Measurements from ENCODE around the gene SLIT3.

The SLIT3 gene

GRCh38 chr5:169248550-169248949, 52.4 kb downstream of the SLIT3 start:
- TF ChIP-seq CTCF (IDR thresholded peaks at IDR 0.05; ENCODE audit: insufficient read depth, low read length, poor library complexity, severe bottlenecking), result no peak
- Histone ChIP-seq H3K4me3 (replicated peaks; ENCODE audit: low read depth, low read length) (no peak overlapping the region), H3K36me3 (ENCODE audit: control insufficient read depth, insufficient read depth, low read length) (no peaks in the 10 kb centered on the region), H3K27me3 (replicated peaks; ENCODE audit: control insufficient read depth, insufficient read depth, low read length) (peaks cover 1% of the 10 kb centered on the region; the same call in 1 of the 2 replicates)
- DNase-seq (ENCODE audit: extremely low read depth, insufficient read length), result no peak

GRCh38 chr5:169244812-169245211, 56.1 kb downstream of the SLIT3 start:
- no peak for DNase-seq (ENCODE audit: extremely low read depth, insufficient read length)
- no peaks in the 10 kb centered on the region; the same call in 1 of the 2 replicates for H3K27me3 ChIP-seq (replicated peaks; ENCODE audit: control insufficient read depth, insufficient read depth, low read length)
- no peaks in the 10 kb centered on the region for H3K36me3 ChIP-seq (ENCODE audit: control insufficient read depth, insufficient read depth, low read length)
- H3K4me3 ChIP-seq (replicated peaks; ENCODE audit: low read depth, low read length), result no peak overlapping the region
- no peak for TF ChIP-seq CTCF (IDR thresholded peaks at IDR 0.05; ENCODE audit: insufficient read depth, low read length, poor library complexity, severe bottlenecking)

- Histone ChIP-seq H3K36me3 (ENCODE audit: control insufficient read depth, insufficient read depth, low read length) (no peaks in the 10 kb centered on the region), H3K4me3 (replicated peaks; ENCODE audit: low read depth, low read length) (no peak overlapping the region), H3K27me3 (replicated peaks; ENCODE audit: control insufficient read depth, insufficient read depth, low read length) (no peaks in the 10 kb centered on the region; the same call in 1 of the 2 replicates)
- DNase-seq (ENCODE audit: extremely low read depth, insufficient read length), result no peak
- TF ChIP-seq CTCF (IDR thresholded peaks at IDR 0.05; ENCODE audit: insufficient read depth, low read length, poor library complexity, severe bottlenecking), result no peak
Measured at GRCh38 chr5:169243651-169244422, 57.1 kb downstream of the SLIT3 start.

- no peak for TF ChIP-seq CTCF (IDR thresholded peaks at IDR 0.05; ENCODE audit: insufficient read depth, low read length, poor library complexity, severe bottlenecking)
- Histone ChIP-seq H3K27me3 (replicated peaks; ENCODE audit: control insufficient read depth, insufficient read depth, low read length) (no peaks in the 10 kb centered on the region; the same call in 1 of the 2 replicates), H3K36me3 (ENCODE audit: control insufficient read depth, insufficient read depth, low read length) (no peaks in the 10 kb centered on the region), H3K4me3 (replicated peaks; ENCODE audit: low read depth, low read length) (no peak overlapping the region)
- DNase-seq (ENCODE audit: extremely low read depth, insufficient read length), result no peak
Measured at GRCh38 chr5:169242849-169243186, 58.1 kb downstream of the SLIT3 start.

GRCh38 chr5:169242175-169242848, 58.6 kb downstream of the SLIT3 start:
- DNase-seq (ENCODE audit: extremely low read depth, insufficient read length), result no peak
- H3K4me3 ChIP-seq (replicated peaks; ENCODE audit: low read depth, low read length), result no peak overlapping the region
- no peaks in the 10 kb centered on the region; the same call in 1 of the 2 replicates for H3K27me3 ChIP-seq (replicated peaks; ENCODE audit: control insufficient read depth, insufficient read depth, low read length)
- no peak for TF ChIP-seq CTCF (IDR thresholded peaks at IDR 0.05; ENCODE audit: insufficient read depth, low read length, poor library complexity, severe bottlenecking)
- H3K36me3 ChIP-seq (ENCODE audit: control insufficient read depth, insufficient read depth, low read length), result no peaks in the 10 kb centered on the region

All from GM06990 (cell line).